ENCODE measurements around the gene COPA. TPM values are rescaled to one million over a fixed set of nuclear protein-coding genes. Genes with fewer than 3 reads are reported as not detected.

Gene COPA
- total RNA-seq, 3 donors from 2014 or later, result 138 to 170 (median 153) TPM

DNA sequence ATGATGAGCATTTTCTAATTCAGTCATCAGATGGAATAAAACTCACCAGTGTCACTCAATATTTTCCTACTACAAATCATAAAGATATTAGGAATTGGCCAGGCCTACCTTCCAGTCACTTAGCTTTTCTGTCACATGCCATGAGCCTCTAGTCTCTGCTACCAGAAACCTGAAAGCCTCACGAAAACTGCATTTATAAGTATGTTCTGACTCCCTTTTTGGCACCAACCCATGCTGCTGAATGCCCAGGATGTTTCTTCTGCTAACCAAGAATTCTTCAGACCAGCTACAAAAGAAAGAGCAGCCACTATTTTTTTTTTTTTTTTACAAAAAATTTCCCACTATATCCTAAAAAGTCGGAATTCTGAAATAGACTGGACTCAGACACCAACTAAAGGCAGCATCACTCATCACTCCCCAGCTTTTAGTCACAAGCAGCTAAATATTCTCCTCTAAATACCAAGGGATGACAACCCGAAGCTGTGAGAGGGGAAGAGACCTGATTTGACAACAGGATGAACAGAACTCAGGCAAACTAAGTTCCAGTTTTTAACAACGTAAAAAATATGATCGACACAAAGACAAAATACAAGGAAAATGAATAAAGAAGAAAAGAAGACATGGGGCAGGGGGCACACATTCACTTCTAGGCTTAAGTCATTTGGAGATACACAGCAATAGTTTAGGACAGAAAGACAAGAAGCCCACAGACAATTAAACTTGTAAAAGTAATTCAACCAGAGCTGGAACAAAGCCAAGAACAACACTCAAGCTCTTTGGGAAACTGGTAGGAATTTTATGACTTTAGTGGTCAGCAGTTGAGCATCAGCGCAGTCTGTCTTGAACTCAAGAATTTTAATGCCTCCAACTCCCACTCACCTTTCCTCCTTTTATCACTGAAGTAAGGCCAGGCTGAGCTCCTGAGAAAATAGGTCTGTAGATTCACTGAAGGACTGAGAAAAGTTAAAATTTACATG is 82.4 kb downstream of the COPA start:
- intact Hi-C loops (cut with DNase I; ENCODE audit: low total_unique reads), result no loop called here
- no peaks in the 10 kb centered on the region for H3K27me3 ChIP-seq
- no peaks in the 10 kb centered on the region for H3K9me3 ChIP-seq
- DNase-seq (ENCODE audit: low spot score in 2 of 2), result no peak
- H3K4me1 ChIP-seq, result peaks cover 0 to 18% of the 10 kb centered on the region in 2 donors
- no peaks in the 10 kb centered on the region for H3K36me3 ChIP-seq
- peak overlapping the region; percentile 89 to 99 (median 94) for H3K4me3 ChIP-seq
- peak overlapping the region; percentile 98 to 99 for H3K27ac ChIP-seq
- TF ChIP-seq, protein P1, sequence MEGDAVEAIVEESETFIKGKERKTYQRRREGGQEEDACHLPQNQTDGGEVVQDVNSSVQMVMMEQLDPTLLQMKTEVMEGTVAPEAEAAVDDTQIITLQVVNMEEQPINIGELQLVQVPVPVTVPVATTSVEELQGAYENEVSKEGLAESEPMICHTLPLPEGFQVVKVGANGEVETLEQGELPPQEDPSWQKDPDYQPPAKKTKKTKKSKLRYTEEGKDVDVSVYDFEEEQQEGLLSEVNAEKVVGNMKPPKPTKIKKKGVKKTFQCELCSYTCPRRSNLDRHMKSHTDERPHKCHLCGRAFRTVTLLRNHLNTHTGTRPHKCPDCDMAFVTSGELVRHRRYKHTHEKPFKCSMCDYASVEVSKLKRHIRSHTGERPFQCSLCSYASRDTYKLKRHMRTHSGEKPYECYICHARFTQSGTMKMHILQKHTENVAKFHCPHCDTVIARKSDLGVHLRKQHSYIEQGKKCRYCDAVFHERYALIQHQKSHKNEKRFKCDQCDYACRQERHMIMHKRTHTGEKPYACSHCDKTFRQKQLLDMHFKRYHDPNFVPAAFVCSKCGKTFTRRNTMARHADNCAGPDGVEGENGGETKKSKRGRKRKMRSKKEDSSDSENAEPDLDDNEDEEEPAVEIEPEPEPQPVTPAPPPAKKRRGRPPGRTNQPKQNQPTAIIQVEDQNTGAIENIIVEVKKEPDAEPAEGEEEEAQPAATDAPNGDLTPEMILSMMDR (IDR thresholded peaks at IDR 0.05), result no peak
- TF ChIP-seq POLR2AphosphoS5 (IDR thresholded peaks at IDR 0.05) (no peak), POLR2A (IDR thresholded peaks at IDR 0.05) (no peak)

DNA sequence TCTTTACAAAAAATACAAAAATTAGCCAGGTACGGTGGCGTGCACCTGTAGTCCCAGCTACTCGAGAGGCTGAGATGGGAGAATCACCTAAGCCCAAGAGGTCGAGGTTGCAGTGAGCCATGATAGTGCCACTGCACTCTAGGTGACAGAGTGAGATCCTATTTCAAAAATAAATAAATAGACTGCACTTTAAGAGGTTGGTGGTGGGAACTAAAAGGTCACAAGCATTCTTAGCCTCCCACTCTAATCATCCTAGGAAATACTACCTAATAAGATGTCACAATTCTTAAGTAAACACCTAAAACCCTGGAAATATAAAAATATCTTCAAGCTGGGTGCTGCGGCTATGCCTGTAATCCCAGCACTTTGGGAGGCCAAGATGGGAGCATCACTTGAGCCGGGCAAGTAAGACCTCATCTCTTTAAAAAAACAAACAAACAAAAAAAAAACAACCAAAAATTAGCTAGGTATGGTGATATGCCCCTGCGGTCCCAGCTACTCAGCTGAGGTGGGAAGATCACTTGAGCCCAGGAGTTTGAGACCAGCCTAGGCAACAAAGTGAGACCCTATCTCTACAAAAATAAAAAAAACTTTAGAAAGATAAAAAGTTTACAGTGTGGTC is 84.8 kb downstream of the COPA start:
- Histone ChIP-seq H3K27ac (no peak overlapping the region), H3K4me1 (peaks cover 0 to 18% of the 10 kb centered on the region in 2 donors)
- intact Hi-C loops (cut with DNase I; ENCODE audit: low total_unique reads), result no loop called here

DNA sequence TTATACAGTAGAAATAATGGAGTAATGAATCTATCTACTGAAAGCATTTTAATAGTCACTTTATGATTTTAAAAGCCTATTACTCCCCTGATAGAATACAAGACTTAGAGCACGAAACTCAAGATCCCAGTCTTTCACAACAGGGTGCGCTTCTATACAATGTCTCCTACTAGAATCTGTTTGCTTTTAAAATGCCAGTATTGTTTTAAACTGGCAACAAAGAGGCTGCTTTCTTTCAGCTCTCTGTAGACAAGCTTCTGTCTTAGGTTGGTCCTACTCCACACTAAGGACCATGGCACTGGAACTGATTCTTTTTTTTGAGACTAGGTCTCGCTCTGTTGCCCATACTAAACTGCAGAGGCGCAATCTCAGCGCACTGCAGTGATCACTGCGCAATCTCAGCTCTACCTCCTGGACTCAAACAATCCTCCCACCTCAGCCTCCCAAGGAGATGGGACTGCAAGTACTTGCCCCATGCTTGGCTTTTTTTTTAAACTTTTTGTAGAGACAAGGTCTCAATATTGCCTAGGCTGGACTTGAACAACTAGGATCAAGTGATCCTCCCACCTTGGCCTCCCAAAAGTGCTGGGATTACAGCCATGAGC is 85.5 kb downstream of the COPA start:
- intact Hi-C loops (cut with DNase I; ENCODE audit: low total_unique reads), result no loop called here
- no peaks in the 10 kb centered on the region for H3K27me3 ChIP-seq
- H3K36me3 ChIP-seq, result no peaks in the 10 kb centered on the region
- H3K4me1 ChIP-seq, result peaks cover 0 to 18% of the 10 kb centered on the region in 2 donors
- TF ChIP-seq POLR2A (IDR thresholded peaks at IDR 0.05) (no peak), POLR2AphosphoS5 (IDR thresholded peaks at IDR 0.05) (no peak)
- TF ChIP-seq, protein P1 (IDR thresholded peaks at IDR 0.05), result no peak
- no peaks in the 10 kb centered on the region for H3K9me3 ChIP-seq
- H3K27ac ChIP-seq, result peak overlapping the region in 1 of 2 donors; percentile 15
- no peak for DNase-seq (ENCODE audit: low spot score in 2 of 2)
- no peak overlapping the region for H3K4me3 ChIP-seq

More for the DNA sequence above, 84.8 kb downstream of the COPA start:
- no peak for DNase-seq (ENCODE audit: low spot score in 2 of 2)
- Histone ChIP-seq H3K36me3 (no peaks in the 10 kb centered on the region), H3K27me3 (no peaks in the 10 kb centered on the region), H3K9me3 (no peaks in the 10 kb centered on the region), H3K4me3 (no peak overlapping the region)
- TF ChIP-seq POLR2AphosphoS5 (IDR thresholded peaks at IDR 0.05), result no peak
- TF ChIP-seq, protein P1 (IDR thresholded peaks at IDR 0.05), result no peak
- no peak for TF ChIP-seq POLR2A (IDR thresholded peaks at IDR 0.05)

DNA sequence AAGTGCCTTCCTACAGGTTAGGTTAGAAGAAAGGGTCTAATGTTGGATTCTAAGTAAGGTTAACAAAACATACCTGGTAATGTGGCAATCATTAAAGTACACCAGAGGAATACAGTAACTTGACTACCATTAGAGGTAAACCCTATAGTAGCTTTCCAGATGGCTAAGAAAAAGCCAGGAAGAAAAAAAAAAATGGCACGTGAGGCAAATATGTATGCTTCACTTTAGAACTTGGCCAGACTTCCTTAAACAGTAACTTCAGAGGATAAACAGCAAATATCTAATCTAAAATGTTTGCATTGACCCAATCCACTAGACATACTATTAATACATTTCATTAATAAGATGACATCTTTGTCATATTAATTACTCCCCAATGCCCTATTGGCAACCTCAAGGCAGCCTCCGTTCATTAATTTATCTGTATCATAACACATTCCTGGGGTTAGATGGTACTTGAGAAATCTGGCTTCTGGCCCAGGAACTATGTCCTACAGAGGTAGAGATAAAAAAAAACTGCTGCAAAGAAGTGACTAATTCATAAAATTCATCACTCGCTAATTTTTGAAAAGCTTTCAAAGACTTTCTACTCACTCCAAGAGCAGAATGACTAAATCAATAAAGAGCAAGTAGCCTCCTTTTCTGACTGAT is 86.5 kb downstream of the COPA start:
- H3K9me3 ChIP-seq, result no peaks in the 10 kb centered on the region
- no peak overlapping the region for H3K4me3 ChIP-seq
- H3K27ac ChIP-seq, result peak overlapping the region in 1 of 2 donors; percentile 44
- peaks cover 0 to 18% of the 10 kb centered on the region in 2 donors for H3K4me1 ChIP-seq
- TF ChIP-seq POLR2A (IDR thresholded peaks at IDR 0.05) (no peak), POLR2AphosphoS5 (IDR thresholded peaks at IDR 0.05) (no peak)
- TF ChIP-seq, protein P1 (IDR thresholded peaks at IDR 0.05), result no peak
- intact Hi-C loops (cut with DNase I; ENCODE audit: low total_unique reads), result no loop called here
- no peaks in the 10 kb centered on the region for H3K27me3 ChIP-seq
- no peak for DNase-seq (ENCODE audit: low spot score in 2 of 2)
- H3K36me3 ChIP-seq, result no peaks in the 10 kb centered on the region
